Breast epithelium (tissue), 4 donors: ENCODE measurements around the gene STK40. TPM values are rescaled to one million over a fixed set of nuclear protein-coding genes. Genes with fewer than 3 reads are reported as not detected.

Experiments used
- DNase-seq, 2 donors: peaks; one replicate each; pipeline ENCODE4 v3.0.0-alpha.2; 2019; ENCODE audit warnings: low spot score in 2 of 2
- H3K27ac ChIP-seq, 2 donors: fragments of 200-600 bp; sonication (generic) in 1 of 2; one replicate each; pipeline ENCODE4 v1.5.1; 2016 to 2019; ENCODE audit warnings: mild to moderate bottlenecking in 1 of 2
- H3K27me3 ChIP-seq, 2 donors: fragments of 200-600 bp; sonication (generic) in 1 of 2; one replicate each; pipeline versions ENCODE4 v1.5.1 to v1.6.0; 2017 to 2019; ENCODE audit warnings: control low read depth in 1 of 2, mild to moderate bottlenecking in 1 of 2
- H3K36me3 ChIP-seq: fragments of 200-600 bp; one replicate; pipeline ENCODE4 v1.5.1; 2019
- H3K4me1 ChIP-seq, 2 donors: fragments of 200-600 bp; sonication (generic); one replicate each; pipeline ENCODE4 v1.5.1; 2016 to 2019; ENCODE audit warnings: control low read depth in 1 of 2
- H3K4me3 ChIP-seq, 3 donors: fragments of 200-600 bp; sonication (generic); 1 replicate in 2 of 3; 2 replicates in 1 of 3; pipeline ENCODE4 v1.5.1; 2016 to 2019; ENCODE audit warnings: mild to moderate bottlenecking in 3 of 3, moderate library complexity in 2 of 3
- H3K9me3 ChIP-seq, 2 donors: fragments of 200-600 bp; sonication (generic) in 1 of 2; one replicate each; pipeline ENCODE4 v1.5.1; 2016 to 2019; ENCODE audit warnings: control low read depth in 1 of 2
- CTCF ChIP-seq, 3 donors: fragments of 450-650 bp; IDR thresholded peaks; one replicate each; pipeline ENCODE4 v1.5.1; 2016 to 2017; ENCODE audit warnings: antibody characterized with exemption in 3 of 3, mild to moderate bottlenecking in 3 of 3, moderate library complexity in 3 of 3
- POLR2A ChIP-seq: fragments of 450-650 bp; IDR thresholded peaks from one replicate; pipeline ENCODE4 v1.6.1; 2016; ENCODE audit warnings: antibody characterized with exemption, mild to moderate bottlenecking, moderate library complexity
- POLR2AphosphoS5 ChIP-seq, 3 donors: sonication (generic); formaldehyde crosslinking; IDR thresholded peaks; one replicate each; pipeline ENCODE4 v1.6.1; 2017; ENCODE audit warnings: antibody characterized with exemption in 3 of 3
- intact Hi-C: fragments of 100-400 bp; cut with DNase I; formaldehyde crosslinking; loops from one replicate; pipeline ENCODE4 v1.15.1; 2023; ENCODE audit warnings: low total_unique reads
- total RNA-seq, 3 donors: library from RNA; depleted of rRNA; stranded (reverse); fragments of >200 nt; gene quantifications; one replicate each; pipeline ENCODE4 v1.1.0, GENCODE V29; 2016

STK40 gene
- total RNA-seq, 3 donors from 2014 or later = 22.5 to 36.0 (median 26.2) TPM

GRCh38 chr1:36354486-36354885 lies 31.2 kb downstream of the STK40 start:
- Histone ChIP-seq H3K4me1 (peaks cover 6 to 23% of the 10 kb centered on the region in 2 donors), H3K36me3 (no peaks in the 10 kb centered on the region), H3K9me3 (no peaks in the 10 kb centered on the region), H3K4me3 (no peak overlapping the region), H3K27ac (no peak overlapping the region), H3K27me3 (no peaks in the 10 kb centered on the region)
- no peak for DNase-seq
- intact Hi-C loops = loop anchor here (10.0 kb wide), 1 partner anchor 70 kb away; no protein-coding TSS in a partner anchor
- TF ChIP-seq CTCF (IDR thresholded peaks at IDR 0.05) (no peak), POLR2AphosphoS5 (IDR thresholded peaks at IDR 0.05) (no peak), POLR2A (no peak)

- intact Hi-C loops = loop anchor here (10.0 kb wide), 1 partner anchor 72 kb away; no protein-coding TSS in a partner anchor
- no peaks in the 10 kb centered on the region for H3K36me3 ChIP-seq
- H3K4me3 ChIP-seq = no peak overlapping the region
- H3K27me3 ChIP-seq = no peaks in the 10 kb centered on the region
- H3K9me3 ChIP-seq = no peaks in the 10 kb centered on the region
- no peak for TF ChIP-seq CTCF (IDR thresholded peaks at IDR 0.05)
- no peak for TF ChIP-seq POLR2AphosphoS5 (IDR thresholded peaks at IDR 0.05)
- TF ChIP-seq POLR2A = no peak
- DNase-seq = no peak
- peak overlapping the region; percentile 88 to 90 for H3K27ac ChIP-seq
- peaks cover 6 to 23% of the 10 kb centered on the region in 2 donors for H3K4me1 ChIP-seq
Observed at GRCh38 chr1:36352910-36353878, 32.5 kb downstream of the STK40 start.

- no peak for DNase-seq
- Histone ChIP-seq H3K9me3 (no peaks in the 10 kb centered on the region), H3K4me3 (no peak overlapping the region), H3K27ac (peak overlapping the region; percentile 88 to 90), H3K36me3 (no peaks in the 10 kb centered on the region), H3K27me3 (no peaks in the 10 kb centered on the region), H3K4me1 (peaks cover 6 to 23% of the 10 kb centered on the region in 2 donors)
- TF ChIP-seq POLR2AphosphoS5 (IDR thresholded peaks at IDR 0.05) (no peak), POLR2A (no peak), CTCF (IDR thresholded peaks at IDR 0.05) (no peak)
- intact Hi-C loops = loop anchor here (10.0 kb wide), 1 partner anchor 72 kb away; no protein-coding TSS in a partner anchor
Observed at GRCh38 chr1:36352125-36352909, 33.4 kb downstream of the STK40 start.

- TF ChIP-seq CTCF (IDR thresholded peaks at IDR 0.05) = no peak
- no peak for TF ChIP-seq POLR2AphosphoS5 (IDR thresholded peaks at IDR 0.05)
- Histone ChIP-seq H3K36me3 (no peaks in the 10 kb centered on the region), H3K4me3 (no peak overlapping the region), H3K9me3 (no peaks in the 10 kb centered on the region), H3K27me3 (no peaks in the 10 kb centered on the region), H3K4me1 (peaks cover 6 to 23% of the 10 kb centered on the region in 2 donors), H3K27ac (peak overlapping the region; percentile 88 to 90)
- intact Hi-C loops = loop anchor here (10.0 kb wide), 1 partner anchor 73 kb away; no protein-coding TSS in a partner anchor
- DNase-seq = no peak
Observed at GRCh38 chr1:36351227-36351977, 34.3 kb downstream of the STK40 start.
